Mesodermal cell (in vitro differentiated cells): ENCODE data around the gene MYZAP.

Source experiments
- H3K27ac ChIP-seq: 2 replicates; pipeline ENCODE4 v1.7.0; 2013; ENCODE audit warnings: mild to moderate bottlenecking, low read depth, low read length, moderate library complexity; ENCODE audit not compliant: severe bottlenecking
- H3K36me3 ChIP-seq: 2 replicates; pipeline ENCODE4 v1.7.1; 2013; ENCODE audit warnings: mild to moderate bottlenecking, low read length, moderate library complexity; ENCODE audit not compliant: control insufficient read depth, insufficient read depth
- H3K4me1 ChIP-seq: one replicate; pipeline ENCODE4 v1.7.1; 2013; ENCODE audit warnings: mild to moderate bottlenecking, low read length; ENCODE audit not compliant: insufficient read depth, control insufficient read depth, poor library complexity, severe bottlenecking
- H3K4me3 ChIP-seq: 2 replicates; pipeline ENCODE4 v1.7.0; 2013; ENCODE audit warnings: low read length, control low read depth, mild to moderate bottlenecking; ENCODE audit not compliant: insufficient read depth, poor library complexity, severe bottlenecking; ENCODE audit errors: extremely low read depth
- H3K9me3 ChIP-seq: 2 replicates; pipeline ENCODE4 v1.7.1; 2013; ENCODE audit warnings: mild to moderate bottlenecking, low read length, moderate library complexity; ENCODE audit not compliant: control insufficient read depth
- WGBS, 2 experiments: methylation state at CpG; one replicate each; pipeline ENCODE4 v1.1.5; 2013; ENCODE audit warnings: missing lambda C conversion rate in 2 of 2; ENCODE audit not compliant: insufficient coverage in 2 of 2; 5-methylcytosine and 5-hydroxymethylcytosine counted together

The MYZAP gene

DNA sequence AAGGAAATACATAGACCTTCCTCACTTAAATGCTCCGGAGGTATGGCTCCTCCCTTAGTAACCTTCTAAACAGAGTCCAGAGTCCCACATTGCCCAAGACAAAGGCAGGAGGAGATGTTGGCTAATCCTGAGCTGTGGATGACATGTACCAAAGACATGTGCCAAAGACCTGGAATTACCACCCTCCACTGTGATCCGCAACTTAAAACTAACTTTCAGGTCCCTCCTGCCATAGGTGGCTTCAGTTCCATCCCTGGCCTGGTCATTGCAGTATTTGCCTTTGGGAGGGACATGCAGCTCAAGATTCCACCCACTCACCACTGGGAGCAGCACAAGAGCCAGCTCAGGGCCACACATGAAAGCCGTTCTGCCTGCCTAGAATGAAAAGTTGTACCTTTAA lies 28.0 kb downstream of the MYZAP start:
- no peaks in the 10 kb centered on the region for H3K9me3 ChIP-seq
- no peak overlapping the region for H3K4me3 ChIP-seq
- no peaks in the 10 kb centered on the region for H3K36me3 ChIP-seq
- no peaks in the 10 kb centered on the region for H3K4me1 ChIP-seq
- WGBS, 2 experiments: 86% methylated on average over 1 of the region's 3 CpGs; no CpG with 5 or more reads in 1 of the 2 experiments
- H3K27ac ChIP-seq: no peak overlapping the region

DNA sequence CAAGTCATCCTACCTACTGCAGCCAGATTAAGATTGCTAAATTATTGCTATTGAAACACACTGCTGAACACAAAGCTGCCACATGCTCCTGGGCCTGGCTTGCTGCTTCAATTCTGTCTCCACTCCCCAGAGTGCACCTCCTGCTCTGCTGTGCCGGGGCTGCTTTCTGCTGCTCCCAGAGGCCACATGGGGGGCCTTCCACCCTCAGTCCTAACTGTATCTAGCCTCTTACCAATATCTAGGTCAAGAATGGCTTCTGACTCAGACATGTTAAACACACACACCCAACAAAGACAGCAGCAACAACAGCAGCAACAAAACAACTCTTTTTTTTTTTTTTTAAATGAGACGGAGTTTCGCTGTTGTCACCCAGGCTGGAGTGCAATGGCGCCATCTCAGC lies 33.0 kb downstream of the MYZAP start:
- no peaks in the 10 kb centered on the region for H3K9me3 ChIP-seq
- 88 to 91% methylated on average over 4 of the region's 4 CpGs for WGBS, 2 experiments
- H3K4me1 ChIP-seq: no peaks in the 10 kb centered on the region
- H3K4me3 ChIP-seq: no peak overlapping the region
- H3K27ac ChIP-seq: no peak overlapping the region
- no peaks in the 10 kb centered on the region for H3K36me3 ChIP-seq

GRCh38 chr15:57625703-57626448 lies 34.2 kb downstream of the MYZAP start:
- Histone ChIP-seq H3K4me1 (no peaks in the 10 kb centered on the region), H3K36me3 (no peaks in the 10 kb centered on the region), H3K9me3 (no peaks in the 10 kb centered on the region), H3K27ac (no peak overlapping the region), H3K4me3 (no peak overlapping the region)
- WGBS, 2 experiments: 75 to 83% methylated on average over 4 to 8 of the region's 10 CpGs

GRCh38 chr15:57626713-57627440 lies 35.2 kb downstream of the MYZAP start:
- H3K4me1 ChIP-seq: no peaks in the 10 kb centered on the region
- no peaks in the 10 kb centered on the region for H3K9me3 ChIP-seq
- H3K4me3 ChIP-seq: no peak overlapping the region
- H3K27ac ChIP-seq: no peak overlapping the region
- no peaks in the 10 kb centered on the region for H3K36me3 ChIP-seq
- WGBS, 2 experiments: 47 to 66% methylated on average over 3 to 6 of the region's 8 CpGs

GRCh38 chr15:57631386-57632110 lies 39.8 kb downstream of the MYZAP start:
- no peak overlapping the region for H3K4me3 ChIP-seq
- H3K36me3 ChIP-seq: no peaks in the 10 kb centered on the region
- 92 to 100% methylated on average over 2 to 4 of the region's 5 CpGs for WGBS, 2 experiments

DNA sequence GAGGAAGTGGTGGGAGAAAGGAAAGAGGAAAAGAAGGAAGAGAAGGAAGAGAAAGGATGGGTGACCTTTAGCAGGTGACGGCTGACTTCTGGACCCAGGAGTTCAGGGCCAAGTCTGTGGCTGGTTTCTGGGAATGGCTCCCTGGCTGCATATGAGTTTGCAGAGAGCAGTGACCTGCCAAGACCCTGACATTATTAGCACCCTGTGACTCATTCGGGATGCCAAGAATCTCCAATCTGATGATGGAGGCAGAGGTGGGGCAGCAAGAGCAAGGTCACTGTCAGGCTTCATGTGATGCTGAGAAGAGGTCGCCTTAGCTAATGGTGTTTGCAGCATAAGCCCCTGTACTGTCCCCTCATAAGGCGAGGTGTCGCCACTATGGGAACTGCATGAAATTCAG lies 42.6 kb downstream of the MYZAP start:
- H3K4me3 ChIP-seq: no peak overlapping the region
- H3K27ac ChIP-seq: no peak overlapping the region
- no peaks in the 10 kb centered on the region for H3K4me1 ChIP-seq
- H3K36me3 ChIP-seq: no peaks in the 10 kb centered on the region
- no peaks in the 10 kb centered on the region for H3K9me3 ChIP-seq
- 96 to 97% methylated on average over 5 of the region's 5 CpGs for WGBS, 2 experiments

More at GRCh38 chr15:57631386-57632110, 39.8 kb downstream of the MYZAP start:
- H3K27ac ChIP-seq: no peak overlapping the region
- H3K9me3 ChIP-seq: no peaks in the 10 kb centered on the region
- no peaks in the 10 kb centered on the region for H3K4me1 ChIP-seq

DNA sequence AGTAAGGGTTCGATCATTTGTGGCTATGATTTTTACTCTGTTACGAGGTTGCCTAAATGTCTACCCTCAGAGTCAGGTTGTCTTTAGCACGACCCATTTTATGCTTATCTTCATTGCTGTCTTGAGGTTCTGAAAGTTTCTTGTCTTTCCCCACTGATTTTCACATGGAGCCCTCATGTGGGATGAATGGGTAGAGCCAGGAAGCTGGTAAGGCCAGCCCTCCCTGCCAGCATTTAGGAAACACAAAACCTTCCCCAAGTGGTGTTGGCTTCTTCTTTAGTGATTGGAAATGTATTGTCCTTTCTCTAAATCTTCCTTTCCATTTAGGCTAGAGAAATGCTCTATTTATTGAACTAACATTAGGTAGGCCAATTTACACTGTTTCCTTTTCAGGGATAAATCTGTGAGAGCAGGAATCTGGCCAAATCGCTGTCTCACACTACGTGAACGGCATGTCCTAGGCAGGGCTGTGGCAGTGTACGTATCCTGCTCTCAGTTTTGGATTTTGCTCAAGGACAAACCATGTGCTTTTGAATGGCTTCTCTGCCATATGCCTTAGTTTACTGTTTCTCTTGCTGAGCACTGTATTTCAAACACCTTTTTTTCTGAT lies 43.7 kb downstream of the MYZAP start:
- Histone ChIP-seq H3K4me1 (no peaks in the 10 kb centered on the region), H3K9me3 (no peaks in the 10 kb centered on the region), H3K36me3 (no peaks in the 10 kb centered on the region), H3K4me3 (no peak overlapping the region), H3K27ac (no peak overlapping the region)
- WGBS, 2 experiments: 74 to 98% methylated on average over 5 to 6 of the region's 7 CpGs

- 88 to 94% methylated on average over 2 of the region's 2 CpGs for WGBS, 2 experiments
- no peaks in the 10 kb centered on the region for H3K36me3 ChIP-seq
Measured at GRCh38 chr15:57637846-57638245, 46.1 kb downstream of the MYZAP start.

GRCh38 chr15:57639306-57639705 lies 47.6 kb downstream of the MYZAP start:
- H3K36me3 ChIP-seq: no peaks in the 10 kb centered on the region
- H3K9me3 ChIP-seq: no peaks in the 10 kb centered on the region
- WGBS, 2 experiments: 77 to 94% methylated on average over 3 to 5 of the region's 6 CpGs
- H3K27ac ChIP-seq: no peak overlapping the region
- H3K4me3 ChIP-seq: no peak overlapping the region
- no peaks in the 10 kb centered on the region for H3K4me1 ChIP-seq

More at GRCh38 chr15:57637846-57638245, 46.1 kb downstream of the MYZAP start:
- Histone ChIP-seq H3K4me3 (no peak overlapping the region), H3K27ac (no peak overlapping the region), H3K4me1 (no peaks in the 10 kb centered on the region), H3K9me3 (no peaks in the 10 kb centered on the region)

DNA sequence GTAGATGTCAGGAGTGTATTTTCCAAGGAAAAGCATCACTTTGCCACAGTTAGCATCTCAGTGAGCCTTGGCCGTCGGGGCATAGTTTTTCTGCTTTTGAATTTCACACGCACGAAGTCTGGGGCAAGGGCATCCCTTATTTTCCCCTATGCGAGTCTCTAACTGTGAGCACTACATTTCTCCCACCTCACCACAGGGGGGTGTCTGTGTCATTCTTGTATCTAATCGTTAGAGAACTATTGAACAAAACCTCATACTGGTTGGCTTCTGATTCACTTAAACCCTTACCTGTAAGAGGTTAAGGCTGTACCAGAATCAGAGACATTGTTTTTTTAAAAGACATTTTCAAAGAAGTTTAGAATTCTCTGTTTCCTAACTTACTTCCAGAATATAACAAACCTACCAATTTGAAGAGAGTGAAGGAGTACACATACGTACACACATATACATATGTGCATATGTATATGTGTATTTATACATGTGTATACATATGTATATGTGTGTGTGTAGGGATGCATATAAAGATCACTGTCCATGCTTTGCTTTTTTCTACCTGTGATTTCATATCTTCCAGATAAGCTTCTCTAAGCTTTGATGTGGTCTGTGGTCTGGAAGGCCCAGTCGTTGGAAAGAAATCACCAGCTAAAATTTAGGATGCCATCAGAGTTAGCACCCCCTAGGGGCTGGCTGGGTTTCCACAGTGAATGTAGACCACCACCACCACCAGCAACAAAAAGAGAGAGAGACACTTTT lies 49.4 kb downstream of the MYZAP start:
- Histone ChIP-seq H3K9me3 (no peaks in the 10 kb centered on the region), H3K4me3 (no peak overlapping the region), H3K4me1 (no peaks in the 10 kb centered on the region), H3K27ac (no peak overlapping the region), H3K36me3 (no peaks in the 10 kb centered on the region)
- WGBS, 2 experiments: 80 to 87% methylated on average over 2 to 4 of the region's 8 CpGs
